SH-SY5Y (cell line): Measurements from ENCODE around the gene DOCK9.

Experiments
- GATA2 ChIP-seq: IDR thresholded peaks from 2 replicates; pipeline ENCODE4 v1.6.1; 2011; ENCODE audit warnings: mild to moderate bottlenecking, low read depth, low read length
- GATA3 ChIP-seq: IDR thresholded peaks from 2 replicates; pipeline ENCODE4 v1.6.1; 2011; ENCODE audit warnings: low read depth, mild to moderate bottlenecking, low read length, moderate library complexity

DNA sequence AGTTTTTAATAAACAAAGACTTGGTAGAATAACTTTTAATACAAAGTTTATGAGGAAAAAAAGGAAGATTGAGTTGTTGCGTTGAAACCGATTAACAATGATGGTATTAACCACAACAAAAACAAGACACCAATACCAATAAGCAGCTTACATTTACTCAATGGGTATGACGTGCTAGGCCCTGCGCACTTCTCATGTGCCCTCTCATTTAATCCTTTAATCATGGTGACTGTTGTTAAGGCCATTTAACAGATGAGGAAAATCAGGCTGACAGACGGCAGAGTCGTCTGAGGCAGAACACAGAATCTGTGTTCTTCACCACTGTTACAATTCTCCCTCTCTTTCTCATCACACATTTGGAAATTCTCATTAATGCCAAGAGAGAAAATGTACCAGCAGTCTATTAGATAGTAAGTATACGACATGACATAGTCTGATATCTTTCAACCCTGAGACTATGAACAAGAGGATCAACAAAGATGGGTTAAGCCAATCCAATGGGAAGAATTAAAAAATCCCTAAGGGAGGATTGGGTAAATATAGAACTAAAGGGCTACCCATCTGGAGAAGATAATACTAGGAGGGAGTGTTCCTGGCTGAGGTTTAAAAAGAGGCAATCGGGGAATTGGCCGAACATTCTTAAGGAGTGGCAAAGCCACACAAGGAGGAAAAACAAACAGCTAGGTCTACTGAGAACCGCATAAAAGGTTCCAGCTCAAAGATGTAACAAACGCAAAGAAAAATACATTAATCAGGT lies 54.0 kb downstream of the DOCK9 start:
- TF ChIP-seq GATA2 = no peak
- no peak for TF ChIP-seq GATA3
